GM12878 (cell line): Measurements from ENCODE around the gene TMEM86A. TPM values are rescaled to one million over a fixed set of nuclear protein-coding genes. Genes with fewer than 3 reads are reported as not detected.

ENCODE experiments used
- ATAC-seq: fragments of 200-7000 bp; cut with Tn5 transposase; 3 replicates; pipeline ENCODE4 v1.9.1; 2020; ENCODE audit warnings: mild to moderate bottlenecking, moderate library complexity
- BruUV-seq: library from RNA; stranded (reverse); fragments of 400-500 nt; replicated peaks from 2 replicates; lab custom pipeline; 2021; lab: Mats Ljungman, UMichigan
- CTCF ChIA-PET: fragments of 300-600 bp; sonication (Branson Sonifier 250); formaldehyde crosslinking; extraction: SDS; loops from one replicate; lab custom pipeline; 2021; ENCODE audit warnings: inconsistent platforms; lab: Yijun Ruan, JAX
- POLR2A ChIA-PET: fragments of 350-600 bp; formaldehyde crosslinking; extraction: SDS; loops from one replicate; lab custom pipeline; 2021; ENCODE audit warnings: inconsistent platforms; lab: Charles Lee
- RAD21 ChIA-PET: fragments of 300-600 bp; sonication (Branson Sonifier 250); formaldehyde crosslinking; loops from one replicate; lab custom pipeline; 2023; ENCODE audit warnings: antibody characterized with exemption; ENCODE audit not compliant: unreplicated experiment; lab: Charles Lee
- SMC1A ChIA-PET: fragments of 300-600 bp; sonication (Branson Sonifier 250); formaldehyde crosslinking; loops from one replicate; lab custom pipeline; 2023; ENCODE audit not compliant: unreplicated experiment, uncharacterized antibody; lab: Charles Lee
- DNase-seq: peaks from one replicate; pipeline ENCODE4 v3.0.0-alpha.2; 2011; ENCODE audit warnings: low read depth, low spot score
- FAIRE-seq: peaks from 3 replicates; lab custom pipeline; 2011; peaks lifted over from hg19 to GRCh38; lab: Jason Lieb, UNC
- H2AFZ ChIP-seq: 2 replicates; pipeline ENCODE4 v1.6.0; 2011; ENCODE audit warnings: low read depth, low read length, control low read depth; ENCODE audit not compliant: control insufficient read depth
- H3K27ac ChIP-seq: 2 replicates; pipeline ENCODE4 v1.5.1; 2011; ENCODE audit warnings: control low read depth; ENCODE audit not compliant: control insufficient read depth, insufficient read depth
- H3K27me3 ChIP-seq, 2 experiments: replicated peaks in 1 of 2; 2 replicates each; pipeline versions ENCODE4 v1.6.0 to v1.6.1; 2011; ENCODE audit warnings: low read length in 1 of 2; ENCODE audit not compliant: control insufficient read depth in 2 of 2, insufficient read depth in 2 of 2
- H3K36me3 ChIP-seq, 2 experiments: 2 replicates each; pipeline ENCODE4 v1.5.1; 2011; ENCODE audit warnings: low read length in 1 of 2; ENCODE audit not compliant: control insufficient read depth in 2 of 2, insufficient read depth in 2 of 2
- H3K4me1 ChIP-seq: 2 replicates; pipeline ENCODE4 v1.6.1; 2011; ENCODE audit warnings: mild to moderate bottlenecking, low read length, moderate library complexity, mixed read lengths; ENCODE audit not compliant: control insufficient read depth, insufficient read depth
- H3K4me2 ChIP-seq: 2 replicates; pipeline ENCODE4 v1.6.0; 2011; ENCODE audit warnings: control low read depth; ENCODE audit not compliant: control insufficient read depth, insufficient read depth
- H3K4me3 ChIP-seq: fragments of 200-600 bp; sonication (generic); 2 replicates; pipeline ENCODE4 v1.5.1; 2016
- H3K79me2 ChIP-seq: 2 replicates; pipeline ENCODE4 v1.6.0; 2011; ENCODE audit warnings: low read length; ENCODE audit not compliant: control insufficient read depth, insufficient read depth
- H3K9ac ChIP-seq: 2 replicates; pipeline ENCODE4 v1.8.0; 2011; ENCODE audit warnings: low read length, control low read depth, mixed read lengths; ENCODE audit not compliant: control insufficient read depth, insufficient read depth
- H3K9me3 ChIP-seq: replicated peaks from 3 replicates; pipeline ENCODE4 v1.5.1; 2011; ENCODE audit warnings: mild to moderate bottlenecking, low read length; ENCODE audit not compliant: control insufficient read depth, insufficient read depth
- H4K20me1 ChIP-seq: 2 replicates; pipeline ENCODE4 v1.6.0; 2011; ENCODE audit not compliant: control insufficient read depth, insufficient read depth
- CREM ChIP-seq: IDR thresholded peaks from 2 replicates; pipeline ENCODE4 v1.6.1; 2014; ENCODE audit warnings: antibody characterized with exemption, low read depth
- FOXM1 ChIP-seq: IDR thresholded peaks from 2 replicates; pipeline ENCODE4 v1.6.1; 2012; ENCODE audit warnings: low read depth, mild to moderate bottlenecking, inconsistent platforms, low read length, moderate library complexity
- HCFC1 ChIP-seq: fragments of 150-350 bp; IDR thresholded peaks from 2 replicates; pipeline ENCODE4 v1.6.1; 2014; ENCODE audit warnings: low read length
- HDAC6 ChIP-seq: fragments of 200-600 bp; sonication (generic); IDR thresholded peaks from one replicate; pipeline ENCODE4 v1.8.0; 2017; ENCODE audit warnings: antibody characterized with exemption; ENCODE audit not compliant: unreplicated experiment
- MYB ChIP-seq: fragments of 150-350 bp; IDR thresholded peaks from 2 replicates; pipeline ENCODE4 v1.6.1; 2014; ENCODE audit warnings: mild to moderate bottlenecking, low read depth, low read length, borderline replicate concordance
- NFYB ChIP-seq: IDR thresholded peaks from 2 replicates; pipeline ENCODE4 v1.6.1; 2011; ENCODE audit warnings: low read depth, mild to moderate bottlenecking, low read length, improper control_type of control experiment, moderate library complexity; ENCODE audit not compliant: insufficient read depth
- SP1 ChIP-seq: IDR thresholded peaks from one replicate; pipeline ENCODE4 v1.6.1; 2011; ENCODE audit warnings: low read depth, low read length
- TCF12 ChIP-seq: IDR thresholded peaks from 2 replicates; pipeline ENCODE4 v1.6.1; 2011; ENCODE audit warnings: low read depth, mild to moderate bottlenecking, low read length
- WGBS: methylation state at CpG from one replicate; pipeline ENCODE4 v1.1.6; 2016; ENCODE audit warnings: low lambda C conversion rate; ENCODE audit not compliant: insufficient replicate concordance, insufficient coverage; ENCODE audit errors: missing lambda C conversion rate; 5-methylcytosine and 5-hydroxymethylcytosine counted together
- in situ Hi-C: fragments of 300-500 bp; cut with MboI; formaldehyde crosslinking; loops from 9 replicates; pipeline ENCODE4 v1.14.3; 2018; ENCODE audit warnings: mixed read lengths
- intact Hi-C: fragments of 100-400 bp; cut with micrococcal nuclease; formaldehyde crosslinking; loops from one replicate; pipeline ENCODE4 v1.14.2; 2022; ENCODE audit not compliant: unreplicated experiment
- polyA plus RNA-seq, 11 experiments: library from polyadenylated mRNA; depleted of rRNA in 4 of 11; unstranded in 6 of 11; stranded (reverse) in 5 of 11; fragments of >200 nt; fragmentation: Nextera tagmentation in 4 of 11; fragmentation: Illumina TruSeq in 1 of 11; extraction: Ambion mirVana in 4 of 11; extraction: Trizol in 1 of 11; gene quantifications; 1 replicate in 1 of 11; 2 replicates in 10 of 11; pipeline versions ENCODE4 v1.2.1 to v1.2.3, GENCODE V29; 2011 to 2016; ENCODE audit warnings: inconsistent platforms in 2 of 11, missing spikeins in 2 of 11, low read depth in 1 of 11
- total RNA-seq, 4 experiments: library from RNA; depleted of rRNA in 3 of 4; stranded (reverse); fragments of >200 nt in 3 of 4; fragmentation: Illumina TruSeq in 1 of 4; extraction: Trizol in 1 of 4; gene quantifications; 2 replicates each; pipeline versions ENCODE4 v1.2.1 to v1.2.3, GENCODE V29; 2013 to 2021
- TF ChIP-seq, protein P1 (sequence below): IDR thresholded peaks from 2 replicates; pipeline ENCODE4 v1.6.1; 2012; ENCODE audit warnings: improper control_type of control experiment, low read depth, low read length; ENCODE audit not compliant: insufficient replicate concordance
- TF ChIP-seq, protein P2 (sequence below): fragments of 450-650 bp; IDR thresholded peaks from 2 replicates; pipeline ENCODE4 v1.6.1; 2016; ENCODE audit warnings: mild to moderate bottlenecking

Gene TMEM86A
- total and polyA plus RNA-seq, 10 of the 15 experiments (the other 5 are each of a cell fraction or from before 2014, with no cell fraction given), result 0.01 to 0.11 (median 0.06) TPM; not detected in 7

GRCh38 chr11:18669711-18670110 is 28.9 kb upstream of the TMEM86A start:
- intact Hi-C loops, result no loop called here
- no peak overlapping the region for H2AFZ ChIP-seq
- no peak overlapping the region for H3K27ac ChIP-seq
- BruUV-seq, result no TSS peak
- CTCF ChIA-PET, result interaction anchor here (0.8 to 1.1 kb wide), 2 partner anchors 52 to 129 kb away, joined by 3 read pairs; no protein-coding TSS in a partner anchor
- H4K20me1 ChIP-seq, result no peaks in the 10 kb centered on the region
- SMC1A ChIA-PET, result no interaction called here
- FAIRE-seq (no peak), DNase-seq (no peak), ATAC-seq (no peak)
- POLR2A ChIA-PET, result no interaction called here
- no peaks in the 10 kb centered on the region for H3K4me1 ChIP-seq
- H3K4me2 ChIP-seq, result no peak overlapping the region
- no peak overlapping the region for H3K9ac ChIP-seq
- H3K79me2 ChIP-seq, result no peaks in the 10 kb centered on the region
- RAD21 ChIA-PET, result no interaction called here
- in situ Hi-C loops, result no loop called here
- WGBS, result 57% methylated on average over 4 of the region's 4 CpGs
- no peaks in the 10 kb centered on the region for H3K36me3 ChIP-seq
- no peaks in the 10 kb centered on the region; a peak in 1 of 4 replicates for H3K27me3 ChIP-seq
- H3K9me3 ChIP-seq, result no peaks in the 10 kb centered on the region
- TF ChIP-seq SP1 (no peak), NFYB (no peak), TCF12 (no peak), FOXM1 (no peak), HDAC6 (no peak), CREM (no peak), HCFC1 (no peak), MYB (no peak)
- TF ChIP-seq, protein P1, sequence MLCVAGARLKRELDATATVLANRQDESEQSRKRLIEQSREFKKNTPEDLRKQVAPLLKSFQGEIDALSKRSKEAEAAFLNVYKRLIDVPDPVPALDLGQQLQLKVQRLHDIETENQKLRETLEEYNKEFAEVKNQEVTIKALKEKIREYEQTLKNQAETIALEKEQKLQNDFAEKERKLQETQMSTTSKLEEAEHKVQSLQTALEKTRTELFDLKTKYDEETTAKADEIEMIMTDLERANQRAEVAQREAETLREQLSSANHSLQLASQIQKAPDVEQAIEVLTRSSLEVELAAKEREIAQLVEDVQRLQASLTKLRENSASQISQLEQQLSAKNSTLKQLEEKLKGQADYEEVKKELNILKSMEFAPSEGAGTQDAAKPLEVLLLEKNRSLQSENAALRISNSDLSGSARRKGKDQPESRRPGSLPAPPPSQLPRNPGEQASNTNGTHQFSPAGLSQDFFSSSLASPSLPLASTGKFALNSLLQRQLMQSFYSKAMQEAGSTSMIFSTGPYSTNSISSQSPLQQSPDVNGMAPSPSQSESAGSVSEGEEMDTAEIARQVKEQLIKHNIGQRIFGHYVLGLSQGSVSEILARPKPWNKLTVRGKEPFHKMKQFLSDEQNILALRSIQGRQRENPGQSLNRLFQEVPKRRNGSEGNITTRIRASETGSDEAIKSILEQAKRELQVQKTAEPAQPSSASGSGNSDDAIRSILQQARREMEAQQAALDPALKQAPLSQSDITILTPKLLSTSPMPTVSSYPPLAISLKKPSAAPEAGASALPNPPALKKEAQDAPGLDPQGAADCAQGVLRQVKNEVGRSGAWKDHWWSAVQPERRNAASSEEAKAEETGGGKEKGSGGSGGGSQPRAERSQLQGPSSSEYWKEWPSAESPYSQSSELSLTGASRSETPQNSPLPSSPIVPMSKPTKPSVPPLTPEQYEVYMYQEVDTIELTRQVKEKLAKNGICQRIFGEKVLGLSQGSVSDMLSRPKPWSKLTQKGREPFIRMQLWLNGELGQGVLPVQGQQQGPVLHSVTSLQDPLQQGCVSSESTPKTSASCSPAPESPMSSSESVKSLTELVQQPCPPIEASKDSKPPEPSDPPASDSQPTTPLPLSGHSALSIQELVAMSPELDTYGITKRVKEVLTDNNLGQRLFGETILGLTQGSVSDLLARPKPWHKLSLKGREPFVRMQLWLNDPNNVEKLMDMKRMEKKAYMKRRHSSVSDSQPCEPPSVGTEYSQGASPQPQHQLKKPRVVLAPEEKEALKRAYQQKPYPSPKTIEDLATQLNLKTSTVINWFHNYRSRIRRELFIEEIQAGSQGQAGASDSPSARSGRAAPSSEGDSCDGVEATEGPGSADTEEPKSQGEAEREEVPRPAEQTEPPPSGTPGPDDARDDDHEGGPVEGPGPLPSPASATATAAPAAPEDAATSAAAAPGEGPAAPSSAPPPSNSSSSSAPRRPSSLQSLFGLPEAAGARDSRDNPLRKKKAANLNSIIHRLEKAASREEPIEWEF, result no peak
- TF ChIP-seq, protein P2, sequence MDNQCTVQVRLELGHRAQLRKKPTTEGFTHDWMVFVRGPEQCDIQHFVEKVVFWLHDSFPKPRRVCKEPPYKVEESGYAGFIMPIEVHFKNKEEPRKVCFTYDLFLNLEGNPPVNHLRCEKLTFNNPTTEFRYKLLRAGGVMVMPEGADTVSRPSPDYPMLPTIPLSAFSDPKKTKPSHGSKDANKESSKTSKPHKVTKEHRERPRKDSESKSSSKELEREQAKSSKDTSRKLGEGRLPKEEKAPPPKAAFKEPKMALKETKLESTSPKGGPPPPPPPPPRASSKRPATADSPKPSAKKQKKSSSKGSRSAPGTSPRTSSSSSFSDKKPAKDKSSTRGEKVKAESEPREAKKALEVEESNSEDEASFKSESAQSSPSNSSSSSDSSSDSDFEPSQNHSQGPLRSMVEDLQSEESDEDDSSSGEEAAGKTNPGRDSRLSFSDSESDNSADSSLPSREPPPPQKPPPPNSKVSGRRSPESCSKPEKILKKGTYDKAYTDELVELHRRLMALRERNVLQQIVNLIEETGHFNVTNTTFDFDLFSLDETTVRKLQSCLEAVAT, result no peak
- no peak overlapping the region for H3K4me3 ChIP-seq
